Epithelial cell of esophagus (primary cell): Measurements from ENCODE around the gene SOX5.

Experiments
- DNase-seq: peaks from one replicate; pipeline ENCODE4 v3.0.0; 2010; ENCODE audit warnings: low read depth
- H3K4me3 ChIP-seq: 2 replicates; pipeline ENCODE4 v1.5.1; 2011; ENCODE audit warnings: mild to moderate bottlenecking, low read length, control low read depth
- TF ChIP-seq, protein P1 (sequence below): IDR thresholded peaks from 2 replicates; pipeline ENCODE4 v1.5.1; 2011; ENCODE audit warnings: low read depth, mild to moderate bottlenecking, low read length, control low read depth, inconsistent platforms; ENCODE audit not compliant: insufficient read depth; ENCODE audit errors: missing control alignments

SOX5 gene

GRCh38 chr12:23569356-23569755 lies 380.1 kb downstream of the SOX5 start:
- H3K4me3 ChIP-seq = no peak overlapping the region
- TF ChIP-seq, protein P1, sequence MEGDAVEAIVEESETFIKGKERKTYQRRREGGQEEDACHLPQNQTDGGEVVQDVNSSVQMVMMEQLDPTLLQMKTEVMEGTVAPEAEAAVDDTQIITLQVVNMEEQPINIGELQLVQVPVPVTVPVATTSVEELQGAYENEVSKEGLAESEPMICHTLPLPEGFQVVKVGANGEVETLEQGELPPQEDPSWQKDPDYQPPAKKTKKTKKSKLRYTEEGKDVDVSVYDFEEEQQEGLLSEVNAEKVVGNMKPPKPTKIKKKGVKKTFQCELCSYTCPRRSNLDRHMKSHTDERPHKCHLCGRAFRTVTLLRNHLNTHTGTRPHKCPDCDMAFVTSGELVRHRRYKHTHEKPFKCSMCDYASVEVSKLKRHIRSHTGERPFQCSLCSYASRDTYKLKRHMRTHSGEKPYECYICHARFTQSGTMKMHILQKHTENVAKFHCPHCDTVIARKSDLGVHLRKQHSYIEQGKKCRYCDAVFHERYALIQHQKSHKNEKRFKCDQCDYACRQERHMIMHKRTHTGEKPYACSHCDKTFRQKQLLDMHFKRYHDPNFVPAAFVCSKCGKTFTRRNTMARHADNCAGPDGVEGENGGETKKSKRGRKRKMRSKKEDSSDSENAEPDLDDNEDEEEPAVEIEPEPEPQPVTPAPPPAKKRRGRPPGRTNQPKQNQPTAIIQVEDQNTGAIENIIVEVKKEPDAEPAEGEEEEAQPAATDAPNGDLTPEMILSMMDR = no peak
- no peak for DNase-seq

- TF ChIP-seq, protein P1 = no peak
- no peak overlapping the region for H3K4me3 ChIP-seq
- DNase-seq = no peak
These were observed 383.3 kb downstream of the SOX5 start for GRCh38 chr12:23566133-23566532.

DNA sequence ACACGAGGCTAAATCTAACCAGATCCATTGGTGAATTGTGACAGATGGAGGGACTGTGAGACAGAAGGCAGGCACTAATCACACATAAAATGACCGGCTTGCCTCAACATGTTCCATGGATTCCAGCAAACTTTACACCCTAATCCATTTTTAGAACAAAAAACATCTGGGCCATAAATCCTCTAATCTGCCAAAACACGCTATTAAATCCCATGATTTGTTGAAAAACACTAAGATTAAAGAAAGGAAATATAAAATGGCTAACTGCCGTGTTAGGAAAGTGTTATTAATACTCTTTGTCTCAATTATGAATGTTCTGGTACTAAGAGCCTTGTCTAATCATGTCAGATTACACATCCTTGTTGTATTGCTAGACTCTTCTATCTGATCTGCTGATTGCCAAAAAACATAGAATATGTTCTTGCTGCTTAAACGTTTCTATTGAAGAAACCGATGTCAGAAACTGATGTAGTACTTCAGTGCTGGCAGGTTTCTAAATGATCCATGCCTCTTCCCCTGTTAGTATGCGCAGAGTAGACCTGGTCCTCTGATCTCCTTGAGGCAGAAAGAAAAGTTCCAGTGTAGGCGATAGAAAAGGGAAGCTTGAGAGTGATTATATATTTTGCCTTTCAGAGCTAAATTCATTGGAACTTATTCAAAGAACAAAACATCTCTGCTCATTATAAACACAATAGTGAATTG lies 384.9 kb downstream of the SOX5 start:
- H3K4me3 ChIP-seq = no peak overlapping the region
- TF ChIP-seq, protein P1 = no peak
- peak; percentile 53 for DNase-seq

DNA sequence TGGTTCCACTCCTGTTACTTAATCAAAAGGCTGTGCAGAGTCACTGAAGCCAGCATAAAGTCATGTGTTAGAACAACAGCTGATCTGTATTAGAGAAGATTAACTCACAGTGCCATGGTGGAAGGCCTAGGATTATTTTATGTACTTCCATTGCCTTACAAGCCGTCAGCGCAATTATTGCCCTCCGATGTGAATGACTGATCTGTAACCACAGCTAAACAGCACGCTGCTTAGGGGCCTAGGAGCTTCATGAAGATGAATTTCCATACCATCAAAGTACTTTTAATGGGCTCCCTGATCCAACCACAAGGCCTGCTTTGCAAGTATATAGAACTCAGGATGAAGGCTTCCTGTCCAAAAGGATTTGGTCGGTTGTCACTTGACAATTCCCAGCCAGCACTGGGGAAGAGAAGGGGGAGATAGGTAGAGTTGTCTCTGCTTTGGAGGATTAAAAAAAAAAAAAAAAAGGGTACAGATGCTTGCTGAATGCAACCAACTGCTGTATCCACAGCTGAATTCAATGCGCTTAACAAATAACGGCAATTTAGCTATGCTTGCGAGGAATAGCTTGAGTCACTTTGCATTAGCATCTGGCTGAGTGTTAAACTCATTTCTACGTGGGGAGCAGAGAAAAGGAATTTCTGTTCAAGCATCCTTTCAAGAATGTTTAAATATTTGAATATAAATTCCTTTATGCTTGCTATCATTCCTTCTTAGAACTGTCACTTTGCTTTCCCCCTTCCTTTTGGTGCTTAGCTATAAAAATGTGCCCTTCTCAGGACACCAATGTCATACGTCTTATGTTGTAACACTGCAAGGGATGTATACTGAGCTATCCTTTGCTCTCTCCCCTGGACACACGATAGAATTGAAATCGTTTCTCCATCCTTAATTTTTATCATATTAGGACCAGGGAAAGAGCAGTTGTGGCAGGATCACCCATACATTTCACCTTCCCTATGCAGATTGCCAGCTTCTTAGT lies 387.8 kb downstream of the SOX5 start:
- TF ChIP-seq, protein P1 = no peak
- H3K4me3 ChIP-seq = no peak overlapping the region
- no peak for DNase-seq

GRCh38 chr12:23560611-23561010 lies 388.9 kb downstream of the SOX5 start:
- H3K4me3 ChIP-seq = no peak overlapping the region
- no peak for DNase-seq
- TF ChIP-seq, protein P1 = no peak

DNA sequence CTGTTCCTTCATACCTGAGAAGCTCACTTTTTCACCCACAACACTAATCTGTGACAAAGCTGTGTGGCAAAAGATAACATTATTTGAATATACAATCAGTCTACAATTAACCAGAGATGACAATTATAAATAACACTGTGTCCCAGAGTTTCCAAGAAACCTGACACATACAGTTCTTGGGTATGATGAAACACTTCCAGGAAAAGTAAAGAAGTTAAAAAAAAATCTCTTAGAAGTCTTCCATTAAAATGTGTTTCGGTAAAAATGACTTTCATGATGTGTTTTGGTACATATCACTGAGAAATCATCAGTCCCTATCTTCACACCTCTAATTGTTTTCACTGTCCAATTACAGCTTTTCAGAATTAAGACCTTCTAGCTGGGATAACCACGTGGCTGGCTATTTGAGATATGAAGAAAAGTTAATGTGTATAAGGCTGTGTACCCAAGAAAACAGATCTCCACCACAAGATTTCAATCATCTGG lies 390.2 kb downstream of the SOX5 start:
- DNase-seq = no peak
- no peak overlapping the region for H3K4me3 ChIP-seq
- TF ChIP-seq, protein P1 = no peak

GRCh38 chr12:23556661-23557060 lies 392.8 kb downstream of the SOX5 start:
- H3K4me3 ChIP-seq = no peak overlapping the region
- TF ChIP-seq, protein P1 = no peak
- no peak for DNase-seq
